Stimulated activated CD8-positive, alpha-beta memory T cell treated with anti-CD3 and anti-CD28 coated beads, Interleukin-7, amount 100 ng/mL, for 4 hours (primary cell): Measurements from ENCODE around the gene ADAMTS6.

ENCODE experiments used
- DNase-seq, 2 donors: peaks; one replicate each; pipeline ENCODE4 v3.0.0-alpha.2; 2020; ENCODE audit warnings: low read depth in 2 of 2

Gene ADAMTS6

DNA sequence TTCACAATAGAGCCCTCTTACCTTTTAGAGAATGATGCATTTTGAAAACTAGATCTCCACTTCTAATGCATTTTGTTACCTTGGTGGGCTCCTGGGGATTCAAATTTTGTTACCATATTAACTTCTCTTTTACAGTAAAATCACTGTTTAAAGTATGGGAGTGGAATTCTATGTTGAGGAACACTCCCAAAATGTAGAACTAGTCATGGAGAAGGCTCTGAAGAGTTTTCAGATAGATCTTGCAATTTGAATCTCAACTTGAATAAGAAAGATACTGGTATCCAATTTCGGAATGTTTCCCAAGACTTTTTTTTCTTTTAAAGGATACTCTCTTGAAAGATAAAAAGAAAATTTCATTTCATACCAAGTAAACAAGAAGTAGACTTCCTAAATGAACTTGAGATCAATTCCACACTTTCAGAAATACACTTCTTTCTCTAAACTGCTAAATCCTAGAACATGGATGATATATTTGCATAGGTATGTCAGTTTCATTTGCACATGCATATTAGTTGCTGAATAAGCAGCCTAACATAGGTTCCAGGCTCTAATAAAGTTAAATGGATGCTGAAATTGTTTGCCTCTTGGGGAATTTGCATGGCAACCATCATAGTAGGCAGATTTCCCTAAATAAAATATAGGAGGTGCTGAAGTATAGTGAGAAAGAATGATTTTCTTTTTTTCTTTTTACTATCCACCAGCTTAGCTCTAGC lies 205.4 kb downstream of the ADAMTS6 start:
- no peak for DNase-seq

DNA sequence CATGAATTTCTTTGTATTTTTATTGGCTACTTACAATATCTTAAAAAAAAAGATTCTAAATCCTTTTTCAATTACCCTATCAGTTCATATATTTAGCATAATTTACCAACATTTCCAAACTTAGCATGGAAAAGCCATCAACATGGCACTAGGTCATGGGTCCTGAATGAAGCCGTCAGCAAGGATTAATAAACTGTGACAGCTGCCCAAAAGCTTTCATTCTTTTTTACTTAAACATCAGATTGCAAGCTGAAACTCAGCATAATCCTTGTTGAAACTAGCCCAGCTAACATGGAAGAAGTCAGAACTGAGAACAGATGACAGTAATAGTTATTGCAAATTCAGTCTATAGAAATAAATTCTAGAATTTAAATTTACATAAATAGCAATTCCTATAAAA lies 209.8 kb downstream of the ADAMTS6 start:
- no peak for DNase-seq

DNA sequence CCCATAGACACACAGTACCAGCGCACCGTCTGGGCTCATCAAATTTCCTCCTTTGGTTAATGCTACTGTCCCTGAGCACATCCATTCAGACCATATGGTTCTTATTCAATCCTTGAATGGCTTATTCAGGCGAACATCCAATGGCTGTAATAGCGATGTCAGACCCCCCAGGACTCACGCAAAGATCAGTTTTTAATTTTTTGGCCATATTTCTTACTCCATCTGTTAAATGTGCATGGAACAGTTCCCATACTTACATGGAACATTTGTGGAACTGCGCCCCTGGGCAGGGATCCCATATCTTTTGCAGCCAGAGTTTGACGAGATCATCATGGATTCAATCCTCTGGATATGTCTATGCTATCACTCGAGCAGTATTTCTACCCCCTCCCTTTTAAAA lies 213.2 kb downstream of the ADAMTS6 start:
- DNase-seq: no peak

DNA sequence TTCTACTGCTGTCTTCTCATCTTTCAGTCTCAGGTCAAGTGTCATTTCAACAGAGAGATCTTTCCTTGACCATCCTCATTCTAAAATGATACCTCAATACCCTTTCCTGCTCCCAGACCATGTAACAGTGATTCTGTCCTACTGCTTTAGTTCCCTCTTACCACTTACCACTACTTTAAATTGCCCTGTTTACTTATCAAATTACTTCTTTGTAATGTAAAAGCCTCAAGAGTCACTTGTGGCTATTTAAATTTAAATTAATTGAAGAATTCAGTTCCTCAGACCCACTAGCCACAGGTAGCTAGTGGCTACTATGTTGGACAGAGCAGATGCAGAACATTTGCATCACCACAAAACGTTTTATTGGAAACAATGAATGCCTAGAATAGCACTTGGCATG lies 217.3 kb downstream of the ADAMTS6 start:
- DNase-seq: no peak

DNA sequence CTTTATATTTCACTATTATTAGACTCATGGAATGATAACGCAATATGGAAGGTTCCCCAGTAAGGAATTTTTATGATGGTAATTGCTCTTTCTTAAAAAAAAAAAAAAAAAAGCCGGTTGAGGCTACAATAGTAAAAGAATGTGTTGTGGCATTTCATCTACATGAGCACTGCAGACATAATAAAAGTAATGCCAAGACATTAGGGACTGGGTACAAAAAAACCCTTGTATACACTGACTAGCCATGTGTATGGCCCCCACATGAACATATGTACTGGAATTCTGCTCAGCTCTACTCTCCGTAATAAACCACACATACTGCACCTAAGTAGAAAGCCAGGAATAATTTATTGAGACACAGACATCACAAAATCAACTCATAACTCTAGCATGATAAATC lies 218.4 kb downstream of the ADAMTS6 start:
- no peak for DNase-seq

DNA sequence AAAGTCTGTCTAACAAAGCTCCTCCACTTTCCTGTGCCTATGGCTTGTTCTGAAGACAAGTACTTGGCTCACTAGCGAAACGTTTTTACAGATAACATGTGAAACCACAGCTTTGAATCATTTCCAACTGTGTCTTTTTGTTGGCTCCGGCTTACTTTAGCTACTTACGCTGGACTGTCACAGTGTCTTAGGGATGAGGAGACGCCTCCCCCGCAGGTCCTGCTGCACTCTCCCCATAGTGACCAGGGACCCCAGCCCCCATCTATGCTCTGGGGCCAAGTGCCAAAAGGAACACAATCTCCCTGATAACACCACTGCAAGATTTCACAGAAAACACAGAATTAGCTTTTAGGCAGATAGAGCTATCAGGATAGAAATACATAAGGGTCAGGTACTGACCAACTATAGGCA lies 219.1 kb downstream of the ADAMTS6 start:
- DNase-seq: no peak

DNA sequence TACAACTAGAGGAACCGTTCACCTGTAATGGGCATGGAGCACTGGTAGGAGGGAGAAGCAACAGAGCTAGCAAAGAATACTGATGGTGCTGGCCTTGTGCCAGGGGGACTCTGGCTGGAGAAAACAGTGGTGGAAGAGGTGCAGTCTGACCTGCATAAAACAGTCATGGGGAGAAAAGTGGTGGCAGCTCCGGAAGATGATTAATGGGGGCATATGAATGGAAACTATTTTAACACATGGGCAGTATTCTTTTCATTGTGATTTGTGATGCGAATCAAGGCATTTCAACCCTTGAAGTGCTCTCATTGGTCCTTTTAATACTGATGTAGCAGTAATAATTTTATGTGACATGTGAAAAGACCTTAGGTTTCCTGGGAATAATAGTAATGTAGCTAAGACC lies 219.6 kb downstream of the ADAMTS6 start:
- DNase-seq: no peak

DNA sequence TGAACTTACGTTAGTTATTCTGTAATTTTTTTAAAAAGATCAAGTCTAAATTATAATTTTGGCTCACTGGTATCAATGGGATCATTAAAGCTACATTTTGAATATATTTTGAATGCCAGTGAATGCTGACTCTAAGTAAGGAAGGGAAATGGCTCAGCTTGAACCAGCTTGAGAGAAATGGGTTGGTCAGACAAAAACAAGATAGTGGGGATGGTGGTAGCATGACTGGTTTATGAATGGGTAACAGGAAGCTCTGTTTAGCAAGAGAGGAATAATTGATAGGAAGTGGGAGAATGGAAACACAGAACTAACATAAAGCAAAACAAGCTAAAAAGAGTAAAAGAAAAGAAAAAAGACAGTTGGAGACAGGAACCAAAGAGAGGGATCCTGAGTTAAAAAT lies 220.2 kb downstream of the ADAMTS6 start:
- DNase-seq: no peak

DNA sequence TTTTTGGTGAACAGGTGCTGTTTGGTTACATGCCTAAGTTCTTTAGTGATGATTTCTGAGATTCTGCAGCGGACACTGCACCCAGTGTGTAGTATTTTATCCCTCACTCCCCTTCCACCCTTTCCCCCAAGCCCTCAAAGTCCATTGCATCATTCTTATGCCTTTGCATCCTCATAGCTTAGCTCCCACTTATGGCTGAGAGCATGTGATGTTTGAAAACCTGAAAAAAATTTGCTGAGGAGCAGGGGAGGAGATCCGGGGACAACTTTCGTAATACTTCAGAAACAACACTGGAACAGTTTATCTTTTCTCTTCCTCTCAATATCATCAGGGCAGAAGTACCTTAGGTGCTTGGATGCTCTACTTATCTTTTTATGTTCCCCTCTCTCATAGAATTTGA lies 226.4 kb downstream of the ADAMTS6 start:
- no peak for DNase-seq

DNA sequence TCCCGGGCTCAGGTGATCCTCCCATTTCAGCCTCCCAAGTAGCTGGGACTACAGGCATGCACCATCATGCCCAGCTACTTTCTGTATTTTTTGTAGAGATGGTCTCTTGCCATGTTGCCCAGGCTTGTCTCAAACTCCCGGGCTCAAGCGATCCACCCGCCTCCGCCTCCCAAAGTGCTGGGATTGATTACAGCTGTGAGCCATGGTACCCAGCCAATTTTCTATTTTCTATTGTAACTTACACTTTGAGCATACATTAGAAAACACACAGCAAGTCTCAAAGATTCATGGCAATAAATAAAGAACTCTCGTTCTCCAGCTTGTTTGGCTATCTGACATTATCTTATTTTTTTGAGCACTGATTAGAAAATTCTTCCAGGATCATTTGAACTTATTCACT lies 228.7 kb downstream of the ADAMTS6 start:
- DNase-seq: no peak

DNA sequence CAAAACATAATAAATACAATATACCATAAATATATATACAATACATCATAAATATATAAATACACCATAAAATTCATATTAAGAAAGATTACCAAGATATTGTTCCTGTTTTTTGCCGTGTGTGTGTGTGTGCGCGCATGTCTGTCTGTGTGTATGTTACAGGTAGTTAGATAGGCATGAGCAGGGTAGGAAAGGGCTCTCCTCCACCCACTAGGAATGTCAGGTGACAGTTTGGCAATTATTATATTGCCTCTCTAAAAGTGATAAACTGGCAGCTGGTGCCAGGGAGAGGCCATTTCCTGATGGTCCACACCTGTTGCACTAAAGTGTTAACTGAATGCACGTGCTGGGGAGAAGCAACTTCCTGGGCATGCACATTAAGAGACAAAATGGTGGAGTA lies 232.8 kb downstream of the ADAMTS6 start:
- DNase-seq: no peak

DNA sequence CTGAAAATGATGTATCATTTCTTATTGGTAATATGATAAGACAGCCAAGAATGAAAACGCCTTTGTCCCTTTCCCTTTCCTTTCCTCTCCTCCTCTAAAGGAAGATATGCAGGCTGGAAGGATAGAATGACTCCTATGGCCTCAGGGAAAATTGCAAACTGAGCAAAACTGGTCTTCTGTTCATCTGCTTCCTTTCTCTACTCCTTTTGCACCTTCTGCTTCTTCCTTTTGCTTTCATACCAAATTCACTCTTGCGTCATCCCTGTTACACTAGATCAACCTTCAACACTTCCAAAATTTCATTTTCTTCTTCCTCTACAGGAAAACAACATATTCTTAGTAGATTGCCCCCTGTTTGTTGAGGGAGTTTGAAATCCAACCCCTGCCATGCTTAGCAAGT lies 234.1 kb downstream of the ADAMTS6 start:
- no peak for DNase-seq

DNA sequence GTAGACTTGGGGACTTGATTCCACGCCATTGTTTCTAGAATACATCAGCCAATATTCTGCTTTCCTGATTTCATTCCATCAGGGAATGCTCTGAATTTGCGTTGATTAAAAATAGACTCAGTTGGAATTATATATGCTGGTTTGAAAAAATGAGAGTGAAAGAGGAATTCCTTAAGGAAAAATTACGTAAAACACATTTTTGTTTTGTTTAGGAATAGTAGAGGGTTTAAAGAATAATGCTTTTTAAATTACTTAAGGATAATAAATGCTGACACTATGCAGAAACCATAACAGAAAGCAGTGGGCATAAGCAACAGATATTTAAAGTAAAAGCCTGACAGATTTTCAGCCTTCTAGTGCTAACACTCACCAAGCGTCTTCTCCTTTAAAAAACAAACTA lies 235.0 kb downstream of the ADAMTS6 start:
- no peak for DNase-seq

DNA sequence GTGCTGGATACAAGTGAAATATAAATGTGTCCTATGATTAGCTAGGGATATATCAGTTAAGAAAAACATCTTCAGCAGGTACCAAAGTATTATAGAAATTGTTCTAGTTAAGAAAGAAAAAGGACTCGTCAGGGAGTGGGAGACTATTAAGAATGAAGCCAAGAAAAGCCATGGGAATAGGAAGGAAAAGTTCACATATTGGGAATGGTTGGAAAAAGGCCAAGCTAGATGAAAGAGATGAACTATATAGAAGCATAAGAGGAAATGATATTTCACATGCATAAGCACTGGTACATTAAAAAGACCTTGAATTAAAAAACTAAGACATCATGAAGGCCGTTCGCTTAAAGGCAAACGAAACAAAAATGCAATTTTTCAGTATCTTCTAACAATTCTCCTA lies 237.7 kb downstream of the ADAMTS6 start:
- no peak for DNase-seq

DNA sequence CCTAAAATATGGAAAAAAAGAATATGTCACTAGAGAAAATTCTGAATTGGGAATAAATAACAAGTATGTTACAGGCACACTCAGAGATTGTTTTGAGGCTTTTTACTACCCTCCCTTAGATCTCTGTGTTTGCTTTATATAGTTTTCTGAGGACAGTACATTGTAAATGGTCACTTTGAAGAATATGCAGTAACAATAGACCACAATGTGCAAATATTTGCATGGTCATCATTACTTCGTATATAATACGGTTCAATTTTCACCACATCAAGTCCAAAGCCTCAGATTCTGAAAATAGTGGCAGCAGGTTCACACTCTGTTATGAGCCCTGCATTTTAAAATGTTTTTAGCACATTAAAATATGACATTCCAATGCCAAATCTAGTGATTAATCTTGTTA lies 238.6 kb downstream of the ADAMTS6 start:
- DNase-seq: no peak

DNA sequence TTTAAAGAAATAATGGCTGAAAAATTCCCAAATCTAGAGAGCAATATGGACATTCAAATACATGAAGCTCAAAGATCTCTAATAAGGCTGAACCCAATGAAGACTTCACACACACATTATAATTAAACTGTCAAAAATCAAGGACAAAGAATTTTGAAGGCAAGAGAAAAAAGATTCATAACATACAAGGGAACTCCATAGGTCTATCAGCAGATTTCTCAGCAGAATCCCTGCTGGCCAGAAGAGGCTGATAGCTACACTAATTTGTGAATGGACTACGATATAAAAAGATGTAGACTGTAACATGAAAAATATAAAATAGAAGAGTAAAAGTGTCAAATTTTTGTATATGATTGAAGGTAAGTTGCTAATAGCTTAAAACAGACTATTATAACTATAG lies 251.9 kb downstream of the ADAMTS6 start:
- no peak for DNase-seq

DNA sequence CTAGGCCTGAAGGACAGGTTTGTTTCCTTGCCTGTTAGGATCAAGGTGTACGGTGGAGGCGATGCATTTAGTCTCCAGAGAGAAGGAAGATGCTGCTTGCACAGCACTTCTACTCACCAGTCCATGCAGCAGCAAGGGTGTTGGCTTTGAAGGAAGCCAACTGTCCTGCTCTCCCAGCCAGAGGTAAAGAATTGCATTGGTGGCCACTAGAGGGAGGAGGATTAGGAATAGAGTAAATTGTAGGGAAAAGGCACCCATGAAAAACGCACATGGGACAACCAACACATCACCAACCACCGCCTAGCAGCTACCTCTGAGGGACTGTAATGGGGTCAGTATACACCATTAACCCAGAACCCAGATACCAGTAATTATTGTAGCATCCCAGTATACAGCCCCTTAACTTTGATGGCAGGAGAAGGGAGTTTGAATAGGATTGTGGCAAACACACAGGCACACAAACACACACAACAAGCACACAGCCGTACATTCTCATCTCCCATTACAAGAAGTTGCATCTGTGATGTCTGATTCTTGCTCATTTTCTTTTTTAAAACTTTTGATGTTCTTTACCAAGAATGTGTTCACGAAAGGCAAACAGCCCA lies 267.7 kb downstream of the ADAMTS6 start:
- DNase-seq: no peak

DNA sequence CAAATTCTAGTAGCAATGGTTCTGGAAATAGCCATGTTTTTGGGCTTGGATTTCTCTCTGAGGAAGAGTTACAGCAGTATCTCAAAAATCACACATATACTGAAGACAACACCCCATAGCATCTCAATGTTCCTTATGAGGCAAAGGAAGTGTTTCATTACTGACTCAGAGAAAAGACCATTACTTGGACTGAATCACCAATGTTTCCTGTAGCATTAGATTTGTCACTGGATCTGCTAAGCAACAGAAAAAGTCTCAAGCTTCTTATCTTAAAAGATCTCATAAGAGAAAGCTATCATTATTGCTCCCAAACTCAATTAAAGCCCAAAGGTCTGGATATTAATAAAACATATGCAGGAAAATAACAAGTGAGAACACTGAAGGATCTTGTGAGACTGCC lies 272.4 kb downstream of the ADAMTS6 start:
- DNase-seq: no peak

DNA sequence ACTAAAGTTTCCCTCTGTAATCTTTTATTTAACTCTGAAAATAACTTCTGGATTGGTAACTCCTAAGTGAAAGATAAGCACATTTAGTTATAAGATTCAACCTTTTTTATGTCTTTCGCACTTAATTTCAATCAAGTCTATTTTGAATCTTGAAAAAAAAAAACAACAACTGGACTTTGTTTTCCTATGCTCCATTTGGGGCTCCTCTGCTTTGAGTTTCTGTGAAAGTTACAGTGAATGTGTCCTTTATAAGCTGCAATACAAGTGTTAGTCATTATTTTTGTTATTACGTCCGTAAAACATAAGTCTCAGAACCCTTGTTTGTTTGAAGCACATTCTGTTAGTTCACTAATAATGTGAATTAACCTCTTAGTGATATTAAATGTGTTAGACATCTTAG lies 276.8 kb downstream of the ADAMTS6 start:
- no peak for DNase-seq

DNA sequence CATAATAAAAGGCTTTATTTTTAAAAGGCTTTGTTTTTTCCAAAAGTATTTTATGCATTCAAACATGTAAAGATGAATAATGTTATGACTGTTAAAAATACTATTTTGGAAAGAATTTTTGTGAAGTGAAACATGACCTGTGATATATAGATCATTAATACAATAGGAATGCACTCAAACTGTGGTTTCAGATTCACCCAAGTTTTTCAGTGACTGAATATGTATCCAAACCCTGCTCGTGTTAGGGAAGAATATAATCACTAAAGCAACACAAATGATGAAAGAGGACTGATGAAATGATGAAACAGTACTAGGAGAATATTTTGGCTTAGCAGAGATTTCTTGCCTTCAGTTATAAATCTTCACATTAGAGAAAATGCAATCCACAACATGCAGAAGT lies 278.0 kb downstream of the ADAMTS6 start:
- no peak for DNase-seq

DNA sequence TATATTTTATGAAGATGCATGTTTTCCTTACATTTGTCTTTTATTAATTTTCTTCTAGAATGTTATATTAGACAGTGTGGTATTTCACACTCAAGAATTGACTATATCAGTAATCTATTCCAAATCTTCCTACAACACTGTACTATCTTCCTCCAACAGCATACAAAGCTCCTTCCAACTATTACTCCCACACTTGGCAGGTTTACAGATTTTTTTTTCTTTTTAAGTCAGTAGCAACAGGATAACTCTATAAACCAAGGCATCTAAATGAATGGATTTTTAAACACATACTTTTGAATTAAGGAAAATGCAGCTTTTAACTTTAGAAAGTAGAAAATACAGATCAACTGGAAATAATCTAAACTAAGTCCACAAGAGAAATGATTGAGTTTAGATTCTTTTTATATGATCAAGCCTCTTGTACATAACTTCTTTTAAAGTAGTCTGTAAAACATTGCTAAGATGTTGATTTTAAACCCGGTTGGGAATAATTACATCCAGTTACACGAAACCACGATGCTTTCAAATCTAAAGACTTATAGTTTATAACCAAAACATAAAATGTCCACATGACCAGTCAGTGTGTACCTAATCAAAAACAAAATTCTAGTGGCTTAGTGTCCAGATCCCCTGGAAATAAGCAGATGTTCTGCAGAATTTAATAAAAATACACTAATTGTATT lies 281.6 kb downstream of the ADAMTS6 start:
- no peak for DNase-seq

DNA sequence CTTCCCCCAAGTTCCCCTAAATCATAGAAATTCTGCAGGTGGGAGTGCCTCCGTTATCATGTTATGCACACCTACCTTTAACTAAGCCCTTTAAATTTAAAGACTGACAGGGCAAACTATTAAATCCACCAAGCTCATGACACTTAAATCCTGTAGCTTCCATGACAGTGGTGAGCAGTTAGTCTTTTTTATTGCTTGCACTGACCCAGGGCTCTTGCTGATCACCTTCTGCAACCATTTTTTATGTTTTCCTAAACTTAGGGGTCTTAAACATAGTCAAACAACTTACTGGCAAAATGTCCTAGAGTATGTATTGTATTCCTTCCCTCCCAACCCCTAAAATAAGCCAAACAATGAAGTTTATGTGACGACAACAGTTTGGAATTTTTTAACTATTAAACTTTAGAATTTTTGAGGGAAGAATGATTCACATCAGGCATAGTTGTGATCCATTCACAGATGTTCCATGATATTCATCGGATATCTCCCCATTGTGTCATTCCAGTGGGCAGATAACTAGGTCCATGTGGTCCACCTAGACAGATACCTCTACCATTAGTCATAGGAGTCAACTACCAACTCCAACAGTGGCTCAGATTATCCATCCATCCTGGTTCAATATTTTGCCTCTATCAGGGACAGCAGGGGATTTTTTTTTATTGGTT lies 283.1 kb downstream of the ADAMTS6 start:
- DNase-seq: no peak
